Right lobe of liver (tissue), 4 donors: ENCODE measurements around the gene ELP6.

Experiments
- CTCF ChIP-seq, 4 donors: fragments of 200-600 bp in 3 of 4; fragments of 450-650 bp in 1 of 4; IDR thresholded peaks; one replicate each; pipeline versions ENCODE4 v1.5.1 to v1.8.0; 2016 to 2022; ENCODE audit warnings: antibody characterized with exemption in 4 of 4, mild to moderate bottlenecking in 2 of 4
- POLR2A ChIP-seq: fragments of 450-650 bp; IDR thresholded peaks from one replicate; pipeline ENCODE4 v1.6.1; 2017; ENCODE audit warnings: antibody characterized with exemption, mild to moderate bottlenecking
- donor health status: DM: no; HTN: no; CAD: no.
- donor health status: DM: no; HTN: no; CAD: no.
- donor health status: DM: no; HTN: yes; CAD: no.

GRCh38 chr3:47525617-47526016, 12.1 kb upstream of the ELP6 start:
- TF ChIP-seq CTCF (IDR thresholded peaks at IDR 0.05) (no peak), POLR2A (no peak)
